ENCODE measurements around the gene MDGA2.

MDGA2 gene

GRCh38 chr14:47691829-47692228, 16.4 kb upstream of the MDGA2 start:
- no peak for DNase-seq (ENCODE audit: low read depth)
- no peak overlapping the region for H3K4me3 ChIP-seq (ENCODE audit: low read depth, low read length)
- TF ChIP-seq, protein P1, sequence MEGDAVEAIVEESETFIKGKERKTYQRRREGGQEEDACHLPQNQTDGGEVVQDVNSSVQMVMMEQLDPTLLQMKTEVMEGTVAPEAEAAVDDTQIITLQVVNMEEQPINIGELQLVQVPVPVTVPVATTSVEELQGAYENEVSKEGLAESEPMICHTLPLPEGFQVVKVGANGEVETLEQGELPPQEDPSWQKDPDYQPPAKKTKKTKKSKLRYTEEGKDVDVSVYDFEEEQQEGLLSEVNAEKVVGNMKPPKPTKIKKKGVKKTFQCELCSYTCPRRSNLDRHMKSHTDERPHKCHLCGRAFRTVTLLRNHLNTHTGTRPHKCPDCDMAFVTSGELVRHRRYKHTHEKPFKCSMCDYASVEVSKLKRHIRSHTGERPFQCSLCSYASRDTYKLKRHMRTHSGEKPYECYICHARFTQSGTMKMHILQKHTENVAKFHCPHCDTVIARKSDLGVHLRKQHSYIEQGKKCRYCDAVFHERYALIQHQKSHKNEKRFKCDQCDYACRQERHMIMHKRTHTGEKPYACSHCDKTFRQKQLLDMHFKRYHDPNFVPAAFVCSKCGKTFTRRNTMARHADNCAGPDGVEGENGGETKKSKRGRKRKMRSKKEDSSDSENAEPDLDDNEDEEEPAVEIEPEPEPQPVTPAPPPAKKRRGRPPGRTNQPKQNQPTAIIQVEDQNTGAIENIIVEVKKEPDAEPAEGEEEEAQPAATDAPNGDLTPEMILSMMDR (IDR thresholded peaks at IDR 0.05; ENCODE audit: low read depth, low read length, missing control alignments): no peak
- in situ Hi-C loops (cut with HindIII; ENCODE audit: low sequenced_read_pairs): no loop called here

DNA sequence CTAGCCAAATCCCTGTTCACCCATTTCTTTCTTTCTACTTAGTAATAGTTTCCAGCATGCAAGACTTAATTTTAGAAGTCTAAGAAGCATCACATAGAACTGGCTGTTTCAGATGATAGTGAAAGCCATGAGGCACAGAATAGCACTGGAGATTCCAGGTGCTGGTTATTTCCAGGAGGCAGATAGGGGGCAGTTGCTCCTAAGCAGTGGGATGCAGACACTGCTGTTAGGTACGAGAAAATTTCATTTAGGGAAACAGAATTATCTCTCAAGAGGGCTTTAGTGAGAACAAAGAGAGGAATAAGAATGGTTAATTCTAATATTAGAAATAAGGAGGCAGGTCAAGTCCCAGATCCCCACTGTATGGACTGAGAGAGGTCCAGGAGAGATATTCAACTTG, 3.6 kb upstream of the MDGA2 start:
- in situ Hi-C loops (cut with HindIII; ENCODE audit: low sequenced_read_pairs): no loop called here
- DNase-seq (ENCODE audit: low read depth): no peak
- no peak overlapping the region for H3K4me3 ChIP-seq (ENCODE audit: low read depth, low read length)
- TF ChIP-seq, protein P1 (IDR thresholded peaks at IDR 0.05; ENCODE audit: low read depth, low read length, missing control alignments): no peak

- TF ChIP-seq, protein P1 (IDR thresholded peaks at IDR 0.05; ENCODE audit: low read depth, low read length, missing control alignments): no peak
- in situ Hi-C loops (cut with HindIII; ENCODE audit: low sequenced_read_pairs): no loop called here
- H3K4me3 ChIP-seq (ENCODE audit: low read depth, low read length): no peak overlapping the region
- DNase-seq (ENCODE audit: low read depth): no peak
These were observed 2.8 kb upstream of the MDGA2 start for GRCh38 chr14:47678157-47678556.

DNA sequence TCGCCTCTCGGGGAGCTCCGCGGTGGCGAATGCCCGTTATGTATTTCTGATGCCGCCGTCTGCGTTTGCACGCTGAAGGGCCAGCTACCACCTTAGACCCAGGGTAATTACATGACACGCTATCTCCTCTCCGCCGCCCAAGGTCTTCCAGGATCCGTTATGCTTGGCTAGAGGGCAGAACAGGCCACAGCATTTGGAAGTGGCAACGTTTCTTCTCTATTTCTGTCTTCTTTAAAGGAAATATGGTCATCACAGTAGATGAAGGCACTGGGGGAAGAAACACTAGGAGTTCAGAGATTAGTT, 861 bp upstream of the MDGA2 start:
- H3K4me3 ChIP-seq (ENCODE audit: low read depth, low read length): peak overlapping the region; percentile 36
- TF ChIP-seq, protein P1 (IDR thresholded peaks at IDR 0.05; ENCODE audit: low read depth, low read length, missing control alignments): no peak
- in situ Hi-C loops (cut with HindIII; ENCODE audit: low sequenced_read_pairs): no loop called here
- DNase-seq (ENCODE audit: low read depth): no peak

DNA sequence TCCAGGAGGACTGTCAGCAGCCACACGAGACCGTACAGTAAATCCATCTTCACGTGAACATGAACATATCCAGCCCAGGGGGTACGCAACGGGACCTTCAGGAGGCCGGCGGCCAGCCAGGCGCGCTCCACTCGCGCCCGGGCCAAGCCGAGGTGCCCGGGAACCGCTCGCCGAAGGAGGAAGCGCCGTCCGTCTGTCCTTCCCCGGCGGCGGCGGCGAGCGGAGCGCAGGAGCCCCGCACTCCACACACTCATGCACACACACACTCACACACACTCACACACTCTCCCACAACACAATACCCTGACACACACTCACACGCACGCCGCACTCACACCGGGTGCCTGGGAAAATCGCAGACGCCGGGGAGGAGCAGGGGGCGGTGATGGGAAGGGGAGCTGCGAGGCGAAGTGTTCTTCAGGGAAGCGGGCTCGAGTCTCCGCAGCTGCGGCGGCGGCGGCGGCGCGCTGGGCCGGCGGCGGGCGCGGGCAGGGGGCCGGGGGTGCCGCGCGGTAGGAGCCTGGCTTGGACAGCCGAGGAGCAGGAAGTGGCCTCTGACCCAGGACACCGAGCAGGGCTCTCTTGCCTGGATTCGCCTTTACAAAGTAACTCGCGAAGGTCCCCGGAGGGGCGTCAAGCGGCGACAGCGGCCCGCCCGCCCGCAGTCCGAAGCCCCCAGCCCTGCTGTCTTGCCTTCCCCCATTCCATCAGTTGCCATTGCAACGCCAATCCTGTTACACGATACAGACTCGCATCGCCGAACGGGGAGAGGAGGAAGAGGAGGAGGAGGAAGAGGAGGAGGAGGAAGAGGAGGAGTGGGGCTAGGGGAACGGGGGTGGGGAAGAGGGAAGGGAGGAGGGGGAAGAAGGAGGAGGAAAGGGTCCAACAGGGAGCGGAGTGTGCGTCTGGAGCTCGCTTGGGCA, 601 bp downstream of the MDGA2 start:
- DNase-seq (ENCODE audit: low read depth): no peak
- in situ Hi-C loops (cut with HindIII; ENCODE audit: low sequenced_read_pairs): no loop called here
- peak overlapping the region; percentile 36 for H3K4me3 ChIP-seq (ENCODE audit: low read depth, low read length)
- TF ChIP-seq, protein P1 (IDR thresholded peaks at IDR 0.05; ENCODE audit: low read depth, low read length, missing control alignments): no peak

DNA sequence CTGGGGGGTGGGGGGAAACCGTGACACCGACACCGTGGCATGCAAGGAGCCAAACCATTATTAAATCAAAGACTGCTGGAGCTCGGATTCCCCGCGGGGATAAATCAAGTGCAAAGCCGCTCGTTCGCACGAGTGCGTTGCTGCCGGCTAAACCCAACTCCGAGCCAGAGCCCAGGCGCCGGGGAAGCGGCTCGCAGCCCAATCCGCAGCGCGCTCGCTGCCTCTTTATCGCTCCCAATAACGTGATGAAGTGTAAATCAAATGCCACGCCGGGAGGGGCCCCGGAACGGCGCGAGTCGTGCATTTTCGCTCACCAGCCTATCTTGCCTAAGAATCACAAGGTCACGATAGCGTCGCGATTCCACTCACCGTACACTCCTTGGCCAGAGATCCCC, 1.3 kb downstream of the MDGA2 start:
- H3K4me3 ChIP-seq (ENCODE audit: low read depth, low read length): peak overlapping the region; percentile 36
- in situ Hi-C loops (cut with HindIII; ENCODE audit: low sequenced_read_pairs): no loop called here
- no peak for DNase-seq (ENCODE audit: low read depth)
- TF ChIP-seq, protein P1 (IDR thresholded peaks at IDR 0.05; ENCODE audit: low read depth, low read length, missing control alignments): no peak
